K562 (cell line): Measurements from ENCODE around the gene GGCT. TPM values are rescaled to one million over a fixed set of nuclear protein-coding genes. Genes with fewer than 3 reads are reported as not detected.

Experiments
- CBX3 ChIP-seq, 2 experiments: IDR thresholded peaks; 1 replicate in 1 of 2; 2 replicates in 1 of 2; pipeline ENCODE4 v1.6.1; 2012; ENCODE audit warnings: inconsistent platforms in 2 of 2, low read length in 2 of 2, borderline replicate concordance in 1 of 2, control low read depth in 1 of 2
- FOXA3 ChIP-seq, 2 experiments: fragments of 450-650 bp in 1 of 2; sonication (generic) in 1 of 2; formaldehyde crosslinking; IDR thresholded peaks in 1 of 2; conservative IDR thresholded peaks in 1 of 2; 2 replicates each; pipeline versions ENCODE4 v1.4.0 to v1.8.0; 2020 to 2022; ENCODE audit warnings: mild to moderate bottlenecking in 2 of 2, missing genetic modification reagents in 1 of 2
- KLF16 ChIP-seq: IDR thresholded peaks from 2 replicates; pipeline ENCODE4 v1.6.1; 2016; ENCODE audit warnings: antibody characterized with exemption
- NR1H2 ChIP-seq: sonication (generic); formaldehyde crosslinking; IDR thresholded peaks from 2 replicates; pipeline ENCODE4 v1.4.0; 2020; ENCODE audit warnings: mild to moderate bottlenecking, missing genetic modification reagents
- RFX5 ChIP-seq: IDR thresholded peaks from 2 replicates; pipeline ENCODE4 v1.6.1; 2011; ENCODE audit warnings: low read depth, mild to moderate bottlenecking, improper control_type of control experiment, low read length
- SNIP1 ChIP-seq: fragments of 450-650 bp; IDR thresholded peaks from 2 replicates; pipeline ENCODE4 v1.7.1; 2017; ENCODE audit warnings: low read depth, mild to moderate bottlenecking
- TEAD2 ChIP-seq: fragments of 450-650 bp; IDR thresholded peaks from 2 replicates; pipeline ENCODE4 v1.6.1; 2016; ENCODE audit warnings: missing genetic modification characterization, control low read depth, missing compliant biosample characterization
- TEAD4 ChIP-seq, 2 experiments: sonication (generic) in 1 of 2; formaldehyde crosslinking in 1 of 2; IDR thresholded peaks; 2 replicates each; pipeline versions ENCODE4 v1.6.1 to v1.8.0; 2012 to 2022; ENCODE audit warnings: borderline replicate concordance in 1 of 2, inconsistent platforms in 1 of 2, low read length in 1 of 2, mild to moderate bottlenecking in 1 of 2, missing genetic modification reagents in 1 of 2
- VEZF1 ChIP-seq: fragments of 200-800 bp; sonication (Bioruptor generic); IDR thresholded peaks from 2 replicates; pipeline ENCODE4 v1.6.1; 2017; ENCODE audit warnings: missing genetic modification characterization, missing compliant biosample characterization
- ZBTB17 ChIP-seq: fragments of 450-650 bp; formaldehyde crosslinking; IDR thresholded peaks from 2 replicates; pipeline ENCODE4 v1.4.0; 2020; ENCODE audit warnings: mild to moderate bottlenecking
- ZFP30 ChIP-seq: fragments of 250-450 bp; sonication (Bioruptor Pico); IDR thresholded peaks from 2 replicates; pipeline ENCODE4 v1.8.0; 2022; ENCODE audit warnings: moderate library complexity, mild to moderate bottlenecking, inconsistent platforms, borderline replicate concordance
- ZNF561 ChIP-seq: fragments of 450-650 bp; formaldehyde crosslinking; conservative IDR thresholded peaks from 2 replicates; pipeline ENCODE4 v1.4.0; 2020; ENCODE audit warnings: mild to moderate bottlenecking, moderate library complexity
- polyA plus RNA-seq, 8 experiments: library from polyadenylated mRNA; depleted of rRNA in 4 of 8; stranded (reverse) in 5 of 8; unstranded in 3 of 8; fragments of >200 nt; fragmentation: Nextera tagmentation in 2 of 8; fragmentation: Illumina TruSeq in 1 of 8; extraction: Ambion mirVana in 2 of 8; extraction: Trizol in 1 of 8; gene quantifications; 2 replicates each; pipeline versions ENCODE4 v1.2.1 to v1.2.3, GENCODE V29; 2011 to 2014; ENCODE audit warnings: inconsistent platforms in 1 of 8, missing spikeins in 1 of 8
- total RNA-seq, 7 experiments: library from RNA; depleted of rRNA in 6 of 7; stranded (reverse); fragments of >200 nt in 6 of 7; fragmentation: Illumina TruSeq in 2 of 7; extraction: Trizol in 2 of 7; gene quantifications; 2 replicates each; pipeline versions ENCODE4 v1.2.1 to v1.2.3, GENCODE V29; 2011 to 2021; ENCODE audit warnings: low replicate concordance in 1 of 7
- TF ChIP-seq, protein P1 (sequence below): fragments of 250-450 bp; sonication (Bioruptor Pico); IDR thresholded peaks from 2 replicates; pipeline ENCODE4 v1.4.0; 2020; ENCODE audit warnings: mild to moderate bottlenecking, moderate library complexity
- TF ChIP-seq, protein P2 (sequence below), 2 experiments: fragments of 450-650 bp; formaldehyde crosslinking in 1 of 2; IDR thresholded peaks; 2 replicates each; pipeline versions ENCODE4 v1.4.0 to v1.6.1; 2014 to 2020; ENCODE audit warnings: mild to moderate bottlenecking in 2 of 2, borderline replicate concordance in 1 of 2, low read depth in 1 of 2

Gene GGCT
- total and polyA plus RNA-seq, 9 of the 15 experiments (the other 6 are each of a cell fraction or from before 2014, with no cell fraction given), result 79.0 to 349 (median 136) TPM

- TF ChIP-seq, protein P1, sequence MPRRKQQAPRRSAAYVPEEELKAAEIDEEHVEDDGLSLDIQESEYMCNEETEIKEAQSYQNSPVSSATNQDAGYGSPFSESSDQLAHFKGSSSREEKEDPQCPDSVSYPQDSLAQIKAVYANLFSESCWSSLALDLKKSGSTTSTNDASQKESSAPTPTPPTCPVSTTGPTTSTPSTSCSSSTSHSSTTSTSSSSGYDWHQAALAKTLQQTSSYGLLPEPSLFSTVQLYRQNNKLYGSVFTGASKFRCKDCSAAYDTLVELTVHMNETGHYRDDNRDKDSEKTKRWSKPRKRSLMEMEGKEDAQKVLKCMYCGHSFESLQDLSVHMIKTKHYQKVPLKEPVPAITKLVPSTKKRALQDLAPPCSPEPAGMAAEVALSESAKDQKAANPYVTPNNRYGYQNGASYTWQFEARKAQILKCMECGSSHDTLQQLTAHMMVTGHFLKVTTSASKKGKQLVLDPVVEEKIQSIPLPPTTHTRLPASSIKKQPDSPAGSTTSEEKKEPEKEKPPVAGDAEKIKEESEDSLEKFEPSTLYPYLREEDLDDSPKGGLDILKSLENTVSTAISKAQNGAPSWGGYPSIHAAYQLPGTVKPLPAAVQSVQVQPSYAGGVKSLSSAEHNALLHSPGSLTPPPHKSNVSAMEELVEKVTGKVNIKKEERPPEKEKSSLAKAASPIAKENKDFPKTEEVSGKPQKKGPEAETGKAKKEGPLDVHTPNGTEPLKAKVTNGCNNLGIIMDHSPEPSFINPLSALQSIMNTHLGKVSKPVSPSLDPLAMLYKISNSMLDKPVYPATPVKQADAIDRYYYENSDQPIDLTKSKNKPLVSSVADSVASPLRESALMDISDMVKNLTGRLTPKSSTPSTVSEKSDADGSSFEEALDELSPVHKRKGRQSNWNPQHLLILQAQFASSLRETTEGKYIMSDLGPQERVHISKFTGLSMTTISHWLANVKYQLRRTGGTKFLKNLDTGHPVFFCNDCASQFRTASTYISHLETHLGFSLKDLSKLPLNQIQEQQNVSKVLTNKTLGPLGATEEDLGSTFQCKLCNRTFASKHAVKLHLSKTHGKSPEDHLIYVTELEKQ (CRISPR knock-in tag), result no peak
- TF ChIP-seq, protein P2, sequence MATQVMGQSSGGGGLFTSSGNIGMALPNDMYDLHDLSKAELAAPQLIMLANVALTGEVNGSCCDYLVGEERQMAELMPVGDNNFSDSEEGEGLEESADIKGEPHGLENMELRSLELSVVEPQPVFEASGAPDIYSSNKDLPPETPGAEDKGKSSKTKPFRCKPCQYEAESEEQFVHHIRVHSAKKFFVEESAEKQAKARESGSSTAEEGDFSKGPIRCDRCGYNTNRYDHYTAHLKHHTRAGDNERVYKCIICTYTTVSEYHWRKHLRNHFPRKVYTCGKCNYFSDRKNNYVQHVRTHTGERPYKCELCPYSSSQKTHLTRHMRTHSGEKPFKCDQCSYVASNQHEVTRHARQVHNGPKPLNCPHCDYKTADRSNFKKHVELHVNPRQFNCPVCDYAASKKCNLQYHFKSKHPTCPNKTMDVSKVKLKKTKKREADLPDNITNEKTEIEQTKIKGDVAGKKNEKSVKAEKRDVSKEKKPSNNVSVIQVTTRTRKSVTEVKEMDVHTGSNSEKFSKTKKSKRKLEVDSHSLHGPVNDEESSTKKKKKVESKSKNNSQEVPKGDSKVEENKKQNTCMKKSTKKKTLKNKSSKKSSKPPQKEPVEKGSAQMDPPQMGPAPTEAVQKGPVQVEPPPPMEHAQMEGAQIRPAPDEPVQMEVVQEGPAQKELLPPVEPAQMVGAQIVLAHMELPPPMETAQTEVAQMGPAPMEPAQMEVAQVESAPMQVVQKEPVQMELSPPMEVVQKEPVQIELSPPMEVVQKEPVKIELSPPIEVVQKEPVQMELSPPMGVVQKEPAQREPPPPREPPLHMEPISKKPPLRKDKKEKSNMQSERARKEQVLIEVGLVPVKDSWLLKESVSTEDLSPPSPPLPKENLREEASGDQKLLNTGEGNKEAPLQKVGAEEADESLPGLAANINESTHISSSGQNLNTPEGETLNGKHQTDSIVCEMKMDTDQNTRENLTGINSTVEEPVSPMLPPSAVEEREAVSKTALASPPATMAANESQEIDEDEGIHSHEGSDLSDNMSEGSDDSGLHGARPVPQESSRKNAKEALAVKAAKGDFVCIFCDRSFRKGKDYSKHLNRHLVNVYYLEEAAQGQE (IDR thresholded peaks at IDR 0.05; ENCODE audit: borderline replicate concordance), result peak; percentile 56; the same call in 1 of the 2 replicates
- TF ChIP-seq, protein P2 (CRISPR knock-in tag; IDR thresholded peaks at IDR 0.05; ENCODE audit: low read depth), result no peak
- TF ChIP-seq NR1H2 (CRISPR knock-in tag), result no peak
- TF ChIP-seq TEAD2 (tag), result no peak
- 0 out of 3 replicates have a peak, but pooled peaks of 1 of the 2 experiments have one; percentile 21 for TF ChIP-seq CBX3 (IDR thresholded peaks at IDR 0.05; ENCODE audit: borderline replicate concordance in 1 of 2, low read length in 2 of 2)
- no peak for TF ChIP-seq VEZF1 (CRISPR knock-in tag)
- no peak for TF ChIP-seq ZFP30 (CRISPR knock-in tag)
- TF ChIP-seq ZNF561 (CRISPR knock-in tag), result no peak
- TF ChIP-seq TEAD4 (IDR thresholded peaks at IDR 0.05; ENCODE audit: low read length), result 0 out of 2 replicates have a peak, but pooled peaks have one; percentile 27
- no peak for TF ChIP-seq TEAD4 (CRISPR knock-in tag; IDR thresholded peaks at IDR 0.05; ENCODE audit: borderline replicate concordance)
- TF ChIP-seq RFX5, result no peak
- no peak for TF ChIP-seq ZBTB17
- no peak for TF ChIP-seq SNIP1
- TF ChIP-seq FOXA3 (CRISPR knock-in tag; conservative IDR thresholded peaks at IDR 0.05 in 1 of 2, IDR thresholded peaks at IDR 0.05 in 1 of 2), result peak; percentile 94 to 96
- 0 out of 2 replicates have a peak, but pooled peaks have one; percentile 21 for TF ChIP-seq KLF16
These were observed 44.2 kb upstream of the GGCT start (continued) for GRCh38 chr7:30548845-30549244.
